ENCODE data around the gene TNFSF8. TPM values are rescaled to one million over a fixed set of nuclear protein-coding genes. Genes with fewer than 3 reads are reported as not detected.

Gene TNFSF8
- total RNA-seq, 2 experiments from 2014 or later = 27.7 to 50.3 TPM

GRCh38 chr9:114928136-114928535 lies 2.3 kb downstream of the TNFSF8 start:
- Histone ChIP-seq H3K27ac (ENCODE audit: low read depth, low read length, poor library complexity, severe bottlenecking) (peak overlapping the region; percentile 90), H3K4me2 (ENCODE audit: low read length) (peak overlapping the region; percentile 77), H4K20me1 (ENCODE audit: insufficient read depth, low read length) (no peaks in the 10 kb centered on the region), H3K4me1 (ENCODE audit: insufficient read depth, low read length, poor library complexity, severe bottlenecking) (peaks cover 62% of the 10 kb centered on the region), H3K36me3 (ENCODE audit: insufficient read depth, low read length) (peaks cover 8% of the 10 kb centered on the region), H3K9me3 (ENCODE audit: low read length) (no peaks in the 10 kb centered on the region), H2AFZ (ENCODE audit: low read length) (peak overlapping the region; percentile 16; the same call in 1 of the 2 replicates), H3K79me2 (ENCODE audit: insufficient read depth, low read depth, low read length) (peaks cover 71% of the 10 kb centered on the region), H3K4me3 (ENCODE audit: low read depth, low read length, poor library complexity, severe bottlenecking) (peak overlapping the region; percentile 76), H3K9me2 (ENCODE audit: insufficient read depth, low read length) (no peaks in the 10 kb centered on the region)
- ChIA-PET CTCF (ENCODE audit: unreplicated experiment) (interaction anchor here (1.5 kb wide), 1 partner anchor 11 kb away, joined by 4 read pairs; no protein-coding TSS in a partner anchor), POLR2A (interaction anchor here (0.8 to 6.2 kb wide), 20 partner anchors 8 to 1350 kb away, joined by 3 to 108 read pairs (median 4); partner anchors contain the start of genes AKNA and TNFSF15)
- BruUV-seq (replicated peaks) = no TSS peak
- intact Hi-C loops (cut with micrococcal nuclease; ENCODE audit: unreplicated experiment) = loop anchor here (2.0 to 5.0 kb wide), 5 partner anchors 33 to 556 kb away; partner anchors contain the start of genes AKNA and TMEM268
- peak; percentile 43 for DNase-seq (ENCODE audit: low spot score)
- TF ChIP-seq, protein P1, sequence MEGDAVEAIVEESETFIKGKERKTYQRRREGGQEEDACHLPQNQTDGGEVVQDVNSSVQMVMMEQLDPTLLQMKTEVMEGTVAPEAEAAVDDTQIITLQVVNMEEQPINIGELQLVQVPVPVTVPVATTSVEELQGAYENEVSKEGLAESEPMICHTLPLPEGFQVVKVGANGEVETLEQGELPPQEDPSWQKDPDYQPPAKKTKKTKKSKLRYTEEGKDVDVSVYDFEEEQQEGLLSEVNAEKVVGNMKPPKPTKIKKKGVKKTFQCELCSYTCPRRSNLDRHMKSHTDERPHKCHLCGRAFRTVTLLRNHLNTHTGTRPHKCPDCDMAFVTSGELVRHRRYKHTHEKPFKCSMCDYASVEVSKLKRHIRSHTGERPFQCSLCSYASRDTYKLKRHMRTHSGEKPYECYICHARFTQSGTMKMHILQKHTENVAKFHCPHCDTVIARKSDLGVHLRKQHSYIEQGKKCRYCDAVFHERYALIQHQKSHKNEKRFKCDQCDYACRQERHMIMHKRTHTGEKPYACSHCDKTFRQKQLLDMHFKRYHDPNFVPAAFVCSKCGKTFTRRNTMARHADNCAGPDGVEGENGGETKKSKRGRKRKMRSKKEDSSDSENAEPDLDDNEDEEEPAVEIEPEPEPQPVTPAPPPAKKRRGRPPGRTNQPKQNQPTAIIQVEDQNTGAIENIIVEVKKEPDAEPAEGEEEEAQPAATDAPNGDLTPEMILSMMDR (conservative IDR thresholded peaks at IDR 0.05; ENCODE audit: low read length) = no peak
- no peak for TF ChIP-seq EZH2phosphoT487 (IDR thresholded peaks at IDR 0.05; ENCODE audit: borderline replicate concordance, low read depth, low read length)

DNA sequence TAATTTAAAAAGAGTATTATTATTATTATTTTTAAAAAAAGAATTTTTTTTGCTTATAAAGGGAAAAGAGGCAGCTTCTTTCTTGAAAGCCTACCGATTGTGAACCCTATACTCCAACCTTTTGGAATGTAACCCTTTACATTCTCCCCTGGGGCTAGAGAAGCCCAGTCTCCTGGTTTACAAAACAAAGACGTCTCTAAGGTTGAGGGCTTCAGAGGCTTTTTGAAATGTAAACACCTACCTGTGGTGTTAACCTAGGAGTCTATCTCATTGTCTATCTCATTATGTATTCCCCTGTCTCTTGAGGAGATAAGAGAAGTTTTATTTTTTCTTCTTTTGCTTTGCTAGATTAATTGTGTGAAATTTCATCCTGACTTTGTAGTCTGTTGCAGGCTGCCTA lies 4.7 kb downstream of the TNFSF8 start:
- intact Hi-C loops (cut with micrococcal nuclease; ENCODE audit: unreplicated experiment) = loop anchor here (1.0 to 5.0 kb wide), 5 partner anchors 16 to 553 kb away; partner anchors contain the start of genes AKNA and TMEM268
- POLR2A ChIA-PET = interaction anchor here (0.6 to 3.2 kb wide), 9 partner anchors 11 to 535 kb away, joined by 3 to 33 read pairs (median 4); no protein-coding TSS in a partner anchor
- CTCF ChIA-PET (ENCODE audit: unreplicated experiment) = interaction anchor here (2.1 kb wide), 1 partner anchor 15 kb away, joined by 9 read pairs; no protein-coding TSS in a partner anchor

More for the DNA sequence above, 4.7 kb downstream of the TNFSF8 start:
- no peak for TF ChIP-seq EZH2phosphoT487 (IDR thresholded peaks at IDR 0.05; ENCODE audit: borderline replicate concordance, low read depth, low read length)
- TF ChIP-seq, protein P1 (conservative IDR thresholded peaks at IDR 0.05; ENCODE audit: low read length) = no peak
- Histone ChIP-seq H3K9me2 (ENCODE audit: insufficient read depth, low read length) (no peaks in the 10 kb centered on the region), H3K27ac (ENCODE audit: low read depth, low read length, poor library complexity, severe bottlenecking) (peak overlapping the region; percentile 95), H3K4me1 (ENCODE audit: insufficient read depth, low read length, poor library complexity, severe bottlenecking) (peaks cover 62% of the 10 kb centered on the region), H3K36me3 (ENCODE audit: insufficient read depth, low read length) (peaks cover 32% of the 10 kb centered on the region), H4K20me1 (ENCODE audit: insufficient read depth, low read length) (no peaks in the 10 kb centered on the region), H3K79me2 (ENCODE audit: insufficient read depth, low read depth, low read length) (peaks cover 95% of the 10 kb centered on the region), H3K9me3 (ENCODE audit: low read length) (no peaks in the 10 kb centered on the region), H3K4me2 (ENCODE audit: low read length) (peak overlapping the region; percentile 93), H2AFZ (ENCODE audit: low read length) (no peak overlapping the region; the same call in 1 of the 2 replicates), H3K4me3 (ENCODE audit: low read depth, low read length, poor library complexity, severe bottlenecking) (peak overlapping the region; percentile 67)
- DNase-seq (ENCODE audit: low spot score) = peak; percentile 30
- BruUV-seq (replicated peaks) = no TSS peak
